GM23338 (cell line): ENCODE measurements around the gene SLC16A9.

ENCODE experiments used
- EZH2 ChIP-seq: fragments of 200-600 bp; sonication (generic); IDR thresholded peaks from one replicate; pipeline ENCODE4 v1.8.0; 2017; ENCODE audit warnings: antibody characterized with exemption, mild to moderate bottlenecking, low read depth; ENCODE audit not compliant: unreplicated experiment
- EZH2phosphoT487 ChIP-seq: fragments of 200-600 bp; sonication (generic); IDR thresholded peaks from one replicate; pipeline ENCODE4 v1.8.1; 2018; ENCODE audit warnings: antibody characterized with exemption; ENCODE audit not compliant: unreplicated experiment
- STAT1 ChIP-seq: IDR thresholded peaks from one replicate; pipeline ENCODE4 v1.6.1; 2016; ENCODE audit warnings: antibody characterized with exemption; ENCODE audit not compliant: unreplicated experiment
- TF ChIP-seq, protein P1 (sequence below), 2 experiments: fragments of 200-600 bp in 1 of 2; sonication (generic) in 1 of 2; conservative IDR thresholded peaks; 2 replicates each; pipeline versions ENCODE4 v1.5.1 to v1.6.1; 2016 to 2017; ENCODE audit warnings: antibody characterized with exemption in 2 of 2, low read depth in 2 of 2, mild to moderate bottlenecking in 2 of 2, moderate library complexity in 1 of 2

DNA sequence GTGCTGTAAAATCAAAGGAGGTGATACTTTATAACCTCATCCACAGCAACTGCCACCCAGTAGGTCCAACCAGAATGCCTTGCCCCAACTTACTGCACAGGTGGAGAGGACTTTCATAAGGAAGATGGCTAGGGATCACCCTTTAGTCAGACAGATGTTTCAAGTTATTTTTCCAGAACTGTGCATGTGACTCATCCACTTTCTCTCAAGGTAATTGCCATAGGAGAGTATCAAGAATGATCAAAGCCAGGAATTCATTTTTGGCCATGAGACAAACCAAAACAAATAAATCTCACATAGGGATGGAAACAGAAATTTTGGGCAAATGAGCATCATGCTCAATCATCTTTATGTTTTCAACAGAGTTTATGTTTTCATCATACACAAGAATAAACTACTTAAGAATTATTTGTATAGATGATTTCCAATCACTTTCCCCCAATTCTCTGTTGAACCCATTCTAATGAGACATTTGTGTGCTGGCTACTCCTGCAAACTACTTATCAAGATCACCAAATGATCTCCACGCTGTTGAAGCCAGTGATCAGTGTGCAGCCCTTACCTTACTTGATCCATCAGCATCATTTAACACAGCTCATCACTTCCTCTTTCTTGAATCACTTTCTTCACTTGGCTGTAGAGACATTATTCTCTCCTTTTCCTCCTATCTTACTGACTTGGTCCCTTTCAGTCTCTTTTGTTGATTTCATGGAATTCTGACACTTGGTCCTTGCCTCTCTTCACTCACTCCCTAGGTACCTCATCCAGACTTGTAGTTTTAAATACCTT lies 74.0 kb downstream of the SLC16A9 start:
- TF ChIP-seq, protein P1, sequence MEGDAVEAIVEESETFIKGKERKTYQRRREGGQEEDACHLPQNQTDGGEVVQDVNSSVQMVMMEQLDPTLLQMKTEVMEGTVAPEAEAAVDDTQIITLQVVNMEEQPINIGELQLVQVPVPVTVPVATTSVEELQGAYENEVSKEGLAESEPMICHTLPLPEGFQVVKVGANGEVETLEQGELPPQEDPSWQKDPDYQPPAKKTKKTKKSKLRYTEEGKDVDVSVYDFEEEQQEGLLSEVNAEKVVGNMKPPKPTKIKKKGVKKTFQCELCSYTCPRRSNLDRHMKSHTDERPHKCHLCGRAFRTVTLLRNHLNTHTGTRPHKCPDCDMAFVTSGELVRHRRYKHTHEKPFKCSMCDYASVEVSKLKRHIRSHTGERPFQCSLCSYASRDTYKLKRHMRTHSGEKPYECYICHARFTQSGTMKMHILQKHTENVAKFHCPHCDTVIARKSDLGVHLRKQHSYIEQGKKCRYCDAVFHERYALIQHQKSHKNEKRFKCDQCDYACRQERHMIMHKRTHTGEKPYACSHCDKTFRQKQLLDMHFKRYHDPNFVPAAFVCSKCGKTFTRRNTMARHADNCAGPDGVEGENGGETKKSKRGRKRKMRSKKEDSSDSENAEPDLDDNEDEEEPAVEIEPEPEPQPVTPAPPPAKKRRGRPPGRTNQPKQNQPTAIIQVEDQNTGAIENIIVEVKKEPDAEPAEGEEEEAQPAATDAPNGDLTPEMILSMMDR (conservative IDR thresholded peaks at IDR 0.05; ENCODE audit: low read depth in 2 of 2): no peak
- TF ChIP-seq STAT1: no peak
- no peak for TF ChIP-seq EZH2phosphoT487
- TF ChIP-seq EZH2: no peak
